Measurements from ENCODE around the gene SHISA9.

The SHISA9 gene

DNA sequence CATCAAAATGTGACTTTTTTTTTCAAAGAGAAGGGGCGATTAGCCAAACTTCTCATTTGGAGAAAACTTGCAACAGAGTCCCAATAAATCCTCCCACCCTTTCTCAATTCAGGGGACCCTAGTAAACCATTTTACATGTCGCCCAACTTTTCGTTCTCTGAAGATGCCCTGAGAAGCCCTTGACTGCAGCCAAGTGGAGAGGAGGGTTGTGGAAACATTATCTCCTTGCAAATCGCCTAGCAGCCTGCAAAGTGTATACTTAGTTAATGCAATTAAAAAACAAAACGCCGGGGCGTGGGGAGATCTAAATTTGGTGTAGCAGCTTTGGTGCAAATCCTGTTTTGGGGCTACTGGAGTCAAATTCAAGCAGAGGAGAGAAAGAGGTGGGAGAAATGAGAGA lies 1.2 kb upstream of the SHISA9 start:
- no peak overlapping the region for H3K4me3 ChIP-seq (replicated peaks; ENCODE audit: low read depth, low read length)
- H3K36me3 ChIP-seq (ENCODE audit: control insufficient read depth, insufficient read depth, low read length), result no peaks in the 10 kb centered on the region
- peaks cover 2% of the 10 kb centered on the region for H3K27me3 ChIP-seq (replicated peaks; ENCODE audit: control insufficient read depth, insufficient read depth, low read length)
- TF ChIP-seq, protein P1, sequence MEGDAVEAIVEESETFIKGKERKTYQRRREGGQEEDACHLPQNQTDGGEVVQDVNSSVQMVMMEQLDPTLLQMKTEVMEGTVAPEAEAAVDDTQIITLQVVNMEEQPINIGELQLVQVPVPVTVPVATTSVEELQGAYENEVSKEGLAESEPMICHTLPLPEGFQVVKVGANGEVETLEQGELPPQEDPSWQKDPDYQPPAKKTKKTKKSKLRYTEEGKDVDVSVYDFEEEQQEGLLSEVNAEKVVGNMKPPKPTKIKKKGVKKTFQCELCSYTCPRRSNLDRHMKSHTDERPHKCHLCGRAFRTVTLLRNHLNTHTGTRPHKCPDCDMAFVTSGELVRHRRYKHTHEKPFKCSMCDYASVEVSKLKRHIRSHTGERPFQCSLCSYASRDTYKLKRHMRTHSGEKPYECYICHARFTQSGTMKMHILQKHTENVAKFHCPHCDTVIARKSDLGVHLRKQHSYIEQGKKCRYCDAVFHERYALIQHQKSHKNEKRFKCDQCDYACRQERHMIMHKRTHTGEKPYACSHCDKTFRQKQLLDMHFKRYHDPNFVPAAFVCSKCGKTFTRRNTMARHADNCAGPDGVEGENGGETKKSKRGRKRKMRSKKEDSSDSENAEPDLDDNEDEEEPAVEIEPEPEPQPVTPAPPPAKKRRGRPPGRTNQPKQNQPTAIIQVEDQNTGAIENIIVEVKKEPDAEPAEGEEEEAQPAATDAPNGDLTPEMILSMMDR (IDR thresholded peaks at IDR 0.05; ENCODE audit: insufficient read depth, low read length, poor library complexity, severe bottlenecking), result no peak
- no peak for DNase-seq (ENCODE audit: extremely low read depth, insufficient read length)

DNA sequence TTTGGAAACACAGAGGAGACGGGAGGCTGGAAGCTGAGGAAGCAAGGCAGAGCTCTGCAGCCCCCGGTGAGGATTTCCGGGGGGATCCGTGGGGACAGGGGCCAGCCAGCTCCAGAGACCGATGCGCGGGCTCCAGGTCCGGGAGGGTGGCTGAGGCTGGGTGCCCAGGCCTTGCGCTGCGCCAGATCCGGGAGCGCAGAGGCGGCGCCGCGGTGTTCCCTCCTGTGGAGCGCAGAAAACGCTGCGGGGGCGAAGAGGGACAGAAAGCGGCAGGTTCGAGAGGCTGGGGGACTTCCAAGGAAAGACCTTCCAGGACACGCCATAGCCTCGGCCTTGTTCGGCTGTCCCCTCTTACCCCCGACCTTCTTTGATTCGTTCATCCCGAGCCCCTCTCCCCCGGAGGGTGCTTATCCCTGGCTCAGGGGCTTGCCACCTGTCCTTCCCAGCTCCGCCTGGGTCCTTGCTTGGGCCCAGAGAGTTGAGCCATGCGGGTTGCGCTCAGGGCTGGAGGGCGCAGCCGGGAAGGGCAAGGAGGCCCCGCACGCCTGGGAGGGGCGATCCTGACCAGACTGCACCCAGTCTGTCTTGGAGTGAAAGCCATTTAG lies 697 bp upstream of the SHISA9 start:
- TF ChIP-seq, protein P1 (IDR thresholded peaks at IDR 0.05; ENCODE audit: insufficient read depth, low read length, poor library complexity, severe bottlenecking), result no peak
- Histone ChIP-seq H3K36me3 (ENCODE audit: control insufficient read depth, insufficient read depth, low read length) (no peaks in the 10 kb centered on the region), H3K4me3 (replicated peaks; ENCODE audit: low read depth, low read length) (no peak overlapping the region), H3K27me3 (replicated peaks; ENCODE audit: control insufficient read depth, insufficient read depth, low read length) (peaks cover 2% of the 10 kb centered on the region)
- DNase-seq (ENCODE audit: extremely low read depth, insufficient read length), result no peak

DNA sequence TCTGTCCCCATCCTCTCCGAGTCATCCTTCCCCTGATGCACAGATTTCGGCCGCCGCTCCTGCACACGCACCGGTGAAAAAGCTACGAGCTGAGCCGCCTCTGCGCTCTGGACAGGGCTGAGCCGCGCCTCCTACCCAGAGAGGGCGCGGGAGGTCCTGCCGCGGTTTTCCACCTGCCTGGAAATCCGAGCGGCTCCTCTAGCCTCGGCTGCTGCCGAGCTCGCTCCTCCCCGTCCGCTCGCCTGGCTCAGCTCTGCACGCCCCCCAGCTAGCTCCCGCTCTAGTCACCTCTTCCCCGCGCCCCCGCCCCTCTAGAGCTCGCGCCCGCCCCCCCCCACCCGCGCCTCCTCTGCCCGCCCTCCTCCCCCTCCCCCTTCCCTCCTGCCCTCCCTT lies 198 bp upstream of the SHISA9 start:
- no peak for DNase-seq (ENCODE audit: extremely low read depth, insufficient read length)
- Histone ChIP-seq H3K4me3 (replicated peaks; ENCODE audit: low read depth, low read length) (no peak overlapping the region), H3K27me3 (replicated peaks; ENCODE audit: control insufficient read depth, insufficient read depth, low read length) (peaks cover 2% of the 10 kb centered on the region), H3K36me3 (ENCODE audit: control insufficient read depth, insufficient read depth, low read length) (no peaks in the 10 kb centered on the region)
- TF ChIP-seq, protein P1 (IDR thresholded peaks at IDR 0.05; ENCODE audit: insufficient read depth, low read length, poor library complexity, severe bottlenecking), result no peak

DNA sequence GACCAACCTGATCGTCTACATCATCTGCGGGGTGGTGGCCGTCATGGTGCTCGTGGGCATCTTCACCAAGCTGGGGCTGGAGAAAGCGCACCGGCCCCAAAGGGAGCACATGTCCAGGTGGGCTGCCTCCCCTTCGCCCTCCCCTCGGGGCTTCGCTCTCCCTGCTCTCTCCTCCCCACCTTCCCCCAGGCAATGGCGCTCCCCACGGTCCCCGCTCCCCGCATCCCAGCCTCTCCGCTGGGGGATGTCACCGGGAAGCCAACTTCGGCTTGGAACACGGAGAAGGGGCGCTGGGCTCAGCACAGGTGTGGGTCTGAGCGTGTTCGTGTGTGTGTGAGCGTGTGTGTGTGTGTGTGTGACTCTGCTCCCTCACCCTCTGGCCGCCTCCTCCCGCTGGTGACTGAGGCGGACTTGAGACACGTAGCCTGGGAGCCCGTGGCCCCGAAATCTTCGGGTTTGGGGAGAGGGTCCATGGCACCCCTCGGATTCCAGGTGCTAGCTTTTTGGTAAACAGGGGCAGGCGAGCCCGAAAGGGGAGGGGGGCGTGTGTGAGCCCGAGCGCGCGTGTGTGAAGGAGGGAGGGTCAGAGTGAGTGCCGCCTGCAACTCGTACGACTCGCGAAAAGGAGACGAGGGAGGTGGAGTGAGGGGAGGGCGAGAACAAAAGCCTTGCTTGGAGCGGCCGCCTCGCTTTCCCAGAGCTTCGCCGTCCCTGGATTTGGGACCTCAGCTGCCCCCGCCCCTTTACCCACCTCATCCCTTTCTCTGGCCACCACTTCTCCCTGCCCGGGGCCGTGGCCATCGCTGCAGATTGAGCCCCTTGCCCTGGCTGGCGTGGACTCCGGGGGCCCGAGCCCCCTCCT lies 1.3 kb downstream of the SHISA9 start:
- TF ChIP-seq, protein P1 (IDR thresholded peaks at IDR 0.05; ENCODE audit: insufficient read depth, low read length, poor library complexity, severe bottlenecking), result no peak
- no peak overlapping the region for H3K4me3 ChIP-seq (replicated peaks; ENCODE audit: low read depth, low read length)
- DNase-seq (ENCODE audit: extremely low read depth, insufficient read length), result no peak

DNA sequence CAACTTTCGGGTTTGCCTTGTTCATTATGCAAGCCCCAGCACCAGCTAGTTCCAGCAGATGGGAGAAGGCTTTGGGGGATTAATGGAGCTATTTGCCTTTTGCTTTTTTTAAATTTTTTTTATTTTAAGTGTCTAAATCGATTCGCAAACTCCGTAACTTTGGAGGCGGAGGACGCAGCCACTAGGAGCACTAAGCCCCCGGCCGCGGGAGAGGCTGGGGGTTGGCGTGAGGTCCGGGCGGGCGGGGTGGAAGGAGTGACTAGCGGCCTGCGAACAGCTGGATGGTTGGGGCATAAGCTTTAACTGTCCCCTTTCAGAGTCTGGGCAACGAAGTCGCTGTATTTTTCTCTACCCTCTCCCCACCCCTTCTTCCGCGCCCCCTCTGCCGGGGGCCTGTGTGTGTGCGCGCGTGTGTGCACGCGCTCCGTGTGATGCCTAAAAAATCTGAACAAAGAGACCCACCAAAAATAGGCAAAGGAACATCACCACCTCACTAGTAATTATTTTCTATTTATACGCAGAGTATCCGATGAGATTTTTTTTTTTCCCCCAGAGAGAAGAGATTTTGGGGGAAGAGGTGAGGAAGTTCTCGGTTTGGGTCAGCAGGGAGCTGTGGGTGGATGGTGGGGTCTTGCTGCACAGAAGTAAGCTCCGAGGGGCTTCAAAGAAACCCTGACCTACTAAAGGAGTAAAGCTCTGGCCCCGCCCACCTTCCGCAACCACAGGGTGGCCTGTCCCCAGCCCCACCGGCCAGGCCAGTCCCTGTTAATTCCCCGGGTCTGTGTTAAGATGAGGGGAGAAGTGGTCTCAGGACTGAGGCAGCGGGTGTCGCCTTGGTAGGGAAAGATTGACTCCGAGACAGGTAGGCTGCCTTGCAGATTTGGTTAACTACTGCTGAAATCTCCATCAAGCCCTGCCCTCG lies 2.3 kb downstream of the SHISA9 start:
- TF ChIP-seq, protein P1 (IDR thresholded peaks at IDR 0.05; ENCODE audit: insufficient read depth, low read length, poor library complexity, severe bottlenecking), result no peak
- Histone ChIP-seq H3K4me3 (replicated peaks; ENCODE audit: low read depth, low read length) (no peak overlapping the region), H3K27me3 (replicated peaks; ENCODE audit: control insufficient read depth, insufficient read depth, low read length) (peaks cover 2% of the 10 kb centered on the region), H3K36me3 (ENCODE audit: control insufficient read depth, insufficient read depth, low read length) (no peaks in the 10 kb centered on the region)
- no peak for DNase-seq (ENCODE audit: extremely low read depth, insufficient read length)

More for the DNA sequence above, 1.3 kb downstream of the SHISA9 start:
- Histone ChIP-seq H3K36me3 (ENCODE audit: control insufficient read depth, insufficient read depth, low read length) (no peaks in the 10 kb centered on the region), H3K27me3 (replicated peaks; ENCODE audit: control insufficient read depth, insufficient read depth, low read length) (peaks cover 2% of the 10 kb centered on the region)

Data from GM06990 (cell line).